A172 (cell line): ENCODE results near the gene MRFAP1L1. TPM values are rescaled to one million over a fixed set of nuclear protein-coding genes. Genes with fewer than 3 reads are reported as not detected.
"Not testable (repeated sequence)": the region's sequence is repeated elsewhere in the genome, so short reads cannot be mapped to it uniquely, and the experiment has no call there.

Source experiments
- DNase-seq: peaks from one replicate; pipeline ENCODE4 v3.0.0-alpha.2; 2015; ENCODE audit warnings: low spot score
- total RNA-seq: library from RNA; depleted of rRNA; stranded (reverse); fragments of >200 nt; shearing (Covaris generic); gene quantifications from 2 replicates; pipeline ENCODE4 v1.2.3, GENCODE V29; 2014; rRNA removed

Gene MRFAP1L1
- 71.6 and 90.6 TPM in 2 replicates for total RNA-seq

DNA sequence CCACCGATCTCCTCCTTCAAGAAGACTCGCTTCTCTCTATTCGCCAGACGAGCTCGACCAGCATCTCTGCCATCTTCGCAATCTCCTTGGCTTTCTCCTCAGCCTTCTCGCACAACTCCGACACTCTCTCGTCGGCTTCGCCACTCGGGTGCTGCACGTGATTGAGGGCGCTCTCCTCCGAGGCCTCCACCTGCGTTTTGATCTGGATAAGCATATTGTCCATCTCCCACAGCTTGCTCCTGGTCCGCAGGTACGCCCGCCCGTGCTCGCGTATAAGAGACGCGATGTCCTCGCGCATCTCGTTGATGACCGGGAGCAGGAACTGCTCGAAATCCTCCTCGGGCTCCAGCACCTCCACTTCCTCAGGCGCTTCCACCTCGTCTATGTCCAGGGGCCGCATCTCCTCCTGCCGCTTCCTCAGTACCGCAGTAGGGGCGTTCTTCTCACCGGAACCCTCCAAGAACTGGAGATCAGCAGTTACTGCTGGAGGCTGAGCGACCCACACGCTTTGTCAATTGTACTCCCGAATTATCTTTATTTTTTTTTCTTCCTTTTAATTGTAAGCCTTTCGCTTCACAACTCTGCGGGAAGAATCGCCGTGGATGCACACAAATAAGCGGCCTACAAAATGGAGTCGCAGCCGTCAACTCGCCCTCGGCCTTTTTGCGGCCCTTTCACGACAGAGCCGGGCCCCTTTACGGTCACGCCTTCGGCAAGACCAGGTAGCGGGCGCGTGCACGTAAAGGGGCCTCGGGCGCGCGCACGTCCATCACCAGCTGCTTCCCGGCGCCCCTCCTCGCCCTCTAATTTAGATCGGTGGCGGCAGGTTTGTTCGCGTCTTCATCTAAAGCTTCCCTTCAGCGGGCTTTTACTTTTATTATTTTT, at the start of gene MRFAP1L1:
Gene MRFAP1L1 (minus strand): TSS at position 636 of the 885 bp plus-strand sequence. CDS start 236 bp downstream, at position 400.
- peak; percentile 89 for DNase-seq

DNA sequence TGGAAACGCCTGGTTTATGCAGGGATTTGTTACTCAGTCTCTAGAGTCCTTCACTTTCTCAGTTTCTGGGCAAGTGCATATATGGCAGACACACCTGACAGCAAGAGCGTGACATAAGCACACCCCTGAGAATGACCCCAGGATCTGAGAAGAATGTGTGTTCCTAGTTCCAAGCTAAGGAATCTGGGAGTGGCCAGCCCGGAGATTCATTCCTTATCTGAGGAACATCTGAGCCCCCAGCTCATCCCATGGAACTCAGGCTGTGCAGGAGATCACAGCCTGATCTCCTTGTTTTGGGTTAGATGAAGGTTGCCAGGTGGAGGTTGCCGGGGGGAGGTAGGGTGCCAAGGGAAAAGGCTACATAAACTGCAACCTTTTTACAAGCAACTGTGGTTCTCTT, 49.1 kb upstream of the MRFAP1L1 start:
- no peak for DNase-seq

- DNase-seq, result not testable (repeated sequence)
Measured at GRCh38 chr4:6756345-6756744, 46.7 kb upstream of the MRFAP1L1 start.

DNA sequence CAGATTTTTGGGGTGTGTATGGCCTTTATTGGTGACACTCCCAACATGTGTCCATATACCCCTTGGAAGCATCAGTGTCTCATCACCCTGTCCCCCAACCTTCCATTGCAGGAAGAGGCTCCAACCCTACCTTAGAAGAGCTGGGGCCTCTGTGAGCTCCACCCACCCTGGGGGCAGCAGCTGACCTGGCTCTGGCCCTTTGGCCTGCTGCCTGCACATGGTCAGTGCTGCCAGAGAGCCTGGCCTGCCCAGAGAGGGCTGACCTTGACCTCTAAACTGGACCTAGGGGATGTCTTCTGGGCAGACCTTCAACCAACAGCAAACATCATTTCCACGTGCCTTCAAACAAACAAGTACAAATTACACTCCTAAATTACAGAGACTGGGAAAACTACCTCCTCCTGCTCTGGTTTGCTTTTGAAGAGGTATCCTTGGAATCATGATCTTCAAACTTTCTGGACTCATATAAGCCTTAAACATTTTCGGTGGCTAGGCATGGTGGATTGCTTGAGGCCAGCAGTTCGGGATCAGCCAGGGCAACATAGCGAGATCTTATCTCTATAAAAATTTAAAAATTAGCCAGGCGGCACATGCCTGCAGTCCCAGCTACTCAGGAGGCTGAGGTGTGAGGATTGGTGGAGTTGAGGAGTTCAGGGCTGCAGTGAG, 45.6 kb upstream of the MRFAP1L1 start:
- DNase-seq, result no peak

GRCh38 chr4:6754481-6755087, 44.9 kb upstream of the MRFAP1L1 start:
- no peak for DNase-seq

- no peak for DNase-seq
Measured at GRCh38 chr4:6753891-6754290, 44.2 kb upstream of the MRFAP1L1 start.

DNA sequence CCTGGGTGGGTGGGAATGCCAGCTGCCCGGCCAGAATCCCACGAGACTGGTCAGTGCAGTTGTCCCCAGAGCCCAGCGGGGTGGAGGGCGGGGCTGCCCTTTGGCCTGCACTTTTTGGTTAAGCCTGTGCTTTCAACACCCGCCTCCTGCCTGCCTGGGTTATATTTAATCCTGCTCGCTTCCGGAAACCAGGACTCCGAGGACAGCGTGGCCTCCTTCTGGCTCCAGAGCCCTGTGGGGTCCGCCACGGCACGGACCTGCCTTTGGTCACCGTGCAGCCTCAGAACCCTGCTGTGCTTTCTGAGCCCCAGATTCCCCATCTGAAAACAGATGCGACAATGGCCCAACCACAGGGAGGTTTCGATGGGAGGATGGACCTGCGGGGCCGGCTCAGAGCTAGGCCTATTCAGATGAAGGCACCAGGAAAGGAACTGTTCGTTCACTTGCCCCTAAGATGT, 43.5 kb upstream of the MRFAP1L1 start:
- DNase-seq, result no peak

GRCh38 chr4:6752486-6752829, 42.8 kb upstream of the MRFAP1L1 start:
- DNase-seq, result no peak

DNA sequence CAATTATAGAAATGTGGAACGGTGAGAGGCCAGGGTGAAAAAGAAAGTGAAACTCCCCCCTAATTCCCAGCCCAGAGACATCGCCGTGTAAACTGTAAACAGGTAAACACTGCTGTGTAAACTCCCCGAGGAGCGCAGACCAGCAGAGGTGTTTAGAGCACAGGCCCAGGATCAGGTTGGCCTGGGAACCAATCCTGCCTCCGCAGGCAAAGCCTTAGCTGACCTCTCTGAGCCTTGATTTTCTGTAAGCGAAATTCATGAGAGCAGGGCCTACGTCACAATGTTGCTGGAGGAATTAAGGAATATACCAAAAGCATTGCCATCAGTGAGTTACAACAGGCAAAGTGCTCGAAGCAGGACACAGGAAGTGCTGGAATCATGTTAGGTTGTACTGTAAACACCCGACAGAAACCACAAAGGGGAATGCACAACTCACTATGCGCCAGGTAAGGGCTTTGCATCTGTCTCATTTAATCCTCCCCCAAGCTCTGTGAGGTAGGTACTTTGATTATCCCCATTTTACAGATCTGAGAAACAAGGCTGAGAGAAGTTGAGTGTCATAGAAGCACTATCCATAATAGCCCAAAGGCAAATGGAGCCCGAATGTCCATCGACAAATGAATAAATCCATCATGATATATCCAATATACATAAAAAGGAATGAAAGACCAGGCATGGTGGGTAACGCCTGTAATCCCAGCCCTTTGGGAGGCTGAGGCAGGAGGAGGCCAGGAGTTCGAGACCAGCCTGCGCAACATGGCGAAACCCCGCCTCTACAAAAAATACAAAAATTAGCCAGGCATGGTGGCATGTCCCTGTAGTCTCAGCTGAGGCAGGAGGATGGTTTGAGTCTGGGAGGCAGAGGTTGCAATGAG, 42.2 kb upstream of the MRFAP1L1 start:
- DNase-seq, result no peak

DNA sequence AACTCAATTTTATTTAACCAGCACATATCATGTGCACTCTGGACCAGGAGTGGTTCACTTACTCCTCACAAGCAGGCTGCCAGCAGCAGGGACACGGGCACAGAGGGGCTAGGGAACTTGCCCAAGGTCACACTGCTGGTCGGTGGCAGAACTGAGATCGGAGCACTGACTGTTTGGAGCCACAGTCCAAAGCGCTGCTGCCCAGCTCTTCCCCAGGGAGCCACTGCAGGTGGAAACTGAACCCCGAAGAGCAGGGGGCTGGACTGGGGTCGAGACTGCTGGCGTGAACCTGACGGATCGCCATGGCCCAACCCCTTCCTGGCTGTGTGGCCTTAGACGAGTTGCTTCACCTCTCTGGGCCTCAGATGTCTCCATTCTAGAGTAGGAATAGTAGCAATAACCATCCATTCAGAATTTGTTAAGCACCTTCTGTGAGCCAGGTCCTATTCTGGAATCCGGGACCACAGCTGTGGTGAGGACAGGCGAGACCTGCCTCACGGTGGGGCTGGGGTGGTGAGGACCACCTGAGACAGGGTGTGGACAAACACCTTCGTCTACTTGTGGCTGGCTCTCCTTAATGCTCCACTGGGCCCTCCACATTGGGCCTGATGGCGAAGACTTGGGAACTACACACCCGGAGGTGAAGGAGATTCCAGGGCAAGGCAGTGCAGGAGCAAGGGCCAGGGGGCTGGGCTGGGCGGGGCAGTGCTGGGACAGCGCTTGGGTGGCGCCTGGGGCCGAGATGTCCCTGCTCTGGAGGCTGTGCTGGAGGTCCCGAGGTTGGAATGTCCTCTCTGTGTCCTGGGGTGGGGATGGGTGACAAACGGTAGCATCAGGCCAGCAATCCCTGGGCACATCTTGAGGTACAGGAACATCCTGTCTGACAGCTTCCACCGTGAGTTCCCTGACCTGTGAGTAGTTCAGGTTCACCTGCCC, 40.9 kb upstream of the MRFAP1L1 start:
- DNase-seq, result no peak

DNA sequence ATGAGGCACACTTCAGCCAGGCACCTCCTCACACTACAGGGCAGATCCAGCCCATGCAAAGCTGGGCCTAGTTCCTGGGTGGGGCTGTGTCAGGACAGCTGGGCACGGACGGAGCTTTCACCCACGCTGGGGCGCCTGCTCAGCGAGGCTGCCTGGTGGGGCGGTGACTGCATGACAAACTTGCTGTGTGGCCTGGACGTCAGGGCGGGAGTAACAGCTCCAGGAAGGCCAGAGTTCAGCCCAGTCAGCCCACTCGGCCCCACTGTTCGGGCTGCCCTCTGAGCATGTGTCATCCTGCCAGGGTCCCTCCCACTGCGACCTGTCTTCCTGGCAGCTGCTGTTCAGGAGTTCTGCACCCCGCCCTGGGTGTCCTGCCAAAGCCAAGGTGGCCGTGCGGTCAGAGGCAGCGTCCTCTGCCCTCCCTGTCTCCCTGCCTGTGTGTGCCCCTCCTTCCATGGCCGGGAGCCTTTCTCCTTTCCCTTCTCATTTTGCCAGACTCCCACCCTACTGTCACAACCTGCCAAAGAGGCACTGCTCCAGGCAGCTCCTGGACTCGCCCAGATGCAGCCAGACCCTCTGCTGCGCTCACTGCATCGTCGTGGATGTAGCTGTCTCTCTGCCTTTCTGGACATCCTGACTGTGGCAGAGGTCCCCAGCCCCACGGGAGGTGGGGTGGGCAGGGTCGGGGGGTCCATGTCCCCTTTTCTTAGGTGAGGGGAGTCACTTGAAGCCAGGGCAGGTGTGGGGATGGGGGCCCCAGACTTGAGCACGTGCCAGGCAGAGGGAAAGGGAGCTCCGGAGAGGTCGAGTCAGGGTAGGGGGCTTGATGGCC, 39.9 kb upstream of the MRFAP1L1 start:
- DNase-seq, result peak; percentile 88

- DNase-seq, result no peak
Measured at GRCh38 chr4:6748286-6748685, 38.6 kb upstream of the MRFAP1L1 start.

DNA sequence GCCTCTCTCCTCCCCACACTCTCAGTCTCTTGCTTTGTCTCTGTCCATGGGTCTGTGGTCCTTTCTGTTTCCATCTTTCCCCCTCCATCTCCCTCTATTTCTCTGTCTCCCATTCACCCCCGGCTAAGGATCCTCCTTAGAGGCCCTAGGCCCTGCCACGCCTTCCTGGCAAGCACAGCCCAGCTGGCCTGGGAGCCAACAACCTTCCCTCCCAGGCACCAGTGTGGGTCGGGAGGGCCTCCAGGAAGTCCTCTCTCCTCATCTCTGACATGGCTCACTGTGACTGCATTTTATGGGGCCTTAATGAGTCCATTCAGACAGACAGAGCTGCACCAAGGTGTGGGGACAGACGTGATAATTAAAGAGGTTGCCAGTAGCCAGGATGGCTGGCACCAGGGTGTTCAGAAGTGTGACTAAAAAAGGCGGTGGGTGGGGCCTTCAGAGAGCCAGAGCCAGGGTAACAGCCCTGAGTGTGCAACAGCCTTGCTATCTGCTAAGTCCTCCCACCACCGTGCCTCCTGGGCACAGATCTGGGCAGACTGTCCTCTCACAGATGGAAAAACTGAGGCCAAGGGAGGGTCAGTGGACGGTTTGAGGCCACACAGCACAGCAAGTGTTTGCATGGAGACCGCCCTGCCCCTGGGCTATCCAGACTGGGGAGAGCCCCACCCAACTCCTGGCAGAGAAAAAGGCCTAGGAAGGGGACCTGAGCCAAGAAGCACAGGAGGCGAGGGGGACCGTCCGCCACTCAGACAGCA, 37.8 kb upstream of the MRFAP1L1 start:
- DNase-seq, result peak; percentile 47

GRCh38 chr4:6746721-6747293, 37.1 kb upstream of the MRFAP1L1 start:
- no peak for DNase-seq

GRCh38 chr4:6742989-6743388, 33.3 kb upstream of the MRFAP1L1 start:
- no peak for DNase-seq

- DNase-seq, result no peak
Measured at GRCh38 chr4:6742507-6742906, 32.8 kb upstream of the MRFAP1L1 start.

GRCh38 chr4:6740347-6740746, 30.7 kb upstream of the MRFAP1L1 start:
- no peak for DNase-seq

- no peak for DNase-seq
Measured at GRCh38 chr4:6739920-6740319, 30.3 kb upstream of the MRFAP1L1 start.
